Activated CD4-positive, alpha-beta T cell treated with anti-CD3 and anti-CD28 coated beads, Interleukin-2, Interleukin-4, amounts not matched to agents 100 ng/mL and 50 ng/mL, durations not matched to agents 16 hours and 8 hours (primary cell): ENCODE data around the gene SYCE1.
A peak's percentile ranks its signal among the peaks of the same experiment; 100 is the strongest.
"Not testable (repeated sequence)": the region's sequence is repeated elsewhere in the genome, so short reads cannot be mapped to it uniquely, and the experiment has no call there.

Experiments
- DNase-seq: peaks from one replicate; pipeline ENCODE4 v3.0.0-alpha.2; 2020; ENCODE audit warnings: low spot score

Gene SYCE1, protein sequence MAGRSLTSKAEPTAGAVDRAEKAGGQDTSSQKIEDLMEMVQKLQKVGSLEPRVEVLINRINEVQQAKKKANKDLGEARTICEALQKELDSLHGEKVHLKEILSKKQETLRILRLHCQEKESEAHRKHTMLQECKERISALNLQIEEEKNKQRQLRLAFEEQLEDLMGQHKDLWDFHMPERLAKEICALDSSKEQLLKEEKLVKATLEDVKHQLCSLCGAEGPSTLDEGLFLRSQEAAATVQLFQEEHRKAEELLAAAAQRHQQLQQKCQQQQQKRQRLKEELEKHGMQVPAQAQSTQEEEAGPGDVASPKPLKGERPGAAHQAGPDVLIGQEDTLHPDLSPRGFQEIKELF

DNA sequence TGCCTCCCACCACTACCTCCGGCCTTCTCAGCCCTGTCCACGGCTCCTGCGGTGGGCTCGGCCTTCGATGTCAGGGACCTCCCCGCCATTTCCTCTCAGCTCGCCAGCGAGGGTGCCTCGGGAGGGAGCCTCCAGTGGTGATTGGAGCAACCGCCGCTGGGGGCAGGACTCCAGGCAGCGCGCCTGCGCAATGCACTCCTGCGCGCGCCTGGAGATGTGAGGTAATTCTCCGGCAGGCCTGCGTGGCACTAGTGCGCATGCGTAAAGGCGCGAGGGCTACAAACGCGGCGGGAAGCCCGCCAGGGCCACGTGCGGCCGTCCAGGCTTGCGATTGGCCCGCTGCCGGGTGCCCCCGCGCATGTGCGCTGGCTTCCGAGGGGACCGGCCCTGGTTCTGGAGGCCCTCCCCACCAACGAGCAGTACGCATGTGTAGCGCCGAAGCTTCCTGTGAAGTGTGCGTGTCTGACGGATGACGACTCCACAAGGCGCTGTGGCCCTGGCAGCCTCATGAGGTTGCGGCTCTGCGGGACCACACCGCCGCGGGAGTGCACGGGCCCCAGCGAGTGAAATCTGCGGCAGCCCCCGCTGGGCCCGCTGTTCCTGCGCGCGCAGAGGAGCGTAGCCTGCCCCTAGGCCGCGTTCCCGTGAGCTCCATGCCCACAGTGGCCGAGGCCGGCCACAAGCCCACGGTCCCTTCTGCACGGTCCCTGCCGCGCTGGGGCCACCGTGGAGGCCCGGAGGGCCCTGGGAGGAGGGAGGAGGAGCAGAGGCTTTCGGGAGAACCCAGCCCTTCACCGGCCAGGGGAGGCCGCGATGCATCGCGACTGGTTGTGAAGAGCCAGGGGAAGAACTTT, at the start of gene SYCE1:
TSS of gene SYCE1 (minus strand) at position 143 of the 854 bp plus-strand sequence. CDS start at position 89, 54 bp downstream.
- no peak for DNase-seq

GRCh38 chr10:133614830-133615580, 49.6 kb upstream of the SYCE1 start:
- no peak for DNase-seq

GRCh38 chr10:133613699-133614098, 48.3 kb upstream of the SYCE1 start:
- no peak for DNase-seq

DNA sequence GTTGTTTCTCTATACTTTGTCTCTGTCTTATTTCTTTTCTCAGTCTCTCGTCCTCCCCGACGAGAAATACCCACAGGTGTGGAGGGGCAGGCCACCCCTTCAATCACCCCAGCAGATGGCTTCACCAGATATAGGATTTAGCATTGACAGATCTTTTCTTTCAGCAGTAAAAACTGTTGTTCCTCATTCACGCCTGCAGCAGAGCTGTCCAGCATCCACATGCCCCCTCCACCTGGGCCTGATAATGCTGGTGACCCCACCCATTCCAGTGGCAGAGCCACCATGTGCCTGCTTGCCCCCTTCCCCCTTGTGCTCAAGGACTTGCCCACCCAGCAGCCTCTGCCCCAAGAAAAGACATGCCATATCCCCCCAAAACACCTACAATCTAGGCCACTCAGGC, 45.7 kb upstream of the SYCE1 start:
- DNase-seq: no peak

GRCh38 chr10:133608855-133609254, 43.5 kb upstream of the SYCE1 start:
- peak; percentile 30 for DNase-seq

GRCh38 chr10:133603434-133603833, 38.1 kb upstream of the SYCE1 start:
- DNase-seq: not testable (repeated sequence)

DNA sequence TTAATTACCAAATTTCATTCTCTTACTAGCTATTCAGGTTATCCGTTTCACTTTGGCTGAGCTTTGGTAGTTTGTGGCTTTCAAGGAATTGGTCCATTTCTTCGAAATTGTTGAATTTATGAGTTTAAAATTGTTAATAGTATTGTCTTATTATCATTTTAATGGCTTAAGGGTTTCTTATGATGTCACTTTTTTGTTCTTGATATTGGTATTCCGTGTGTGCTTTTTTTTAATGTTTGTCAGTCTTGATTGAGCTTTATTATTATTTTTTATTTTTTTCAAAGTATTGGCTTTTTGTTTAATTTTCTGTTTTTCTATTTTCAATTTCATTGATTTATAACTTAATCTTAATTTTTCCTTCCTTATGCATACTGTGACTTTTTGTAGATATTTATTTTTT, 35.3 kb upstream of the SYCE1 start:
- no peak for DNase-seq

- not testable (repeated sequence) for DNase-seq
Observed at GRCh38 chr10:133599869-133600268, 34.5 kb upstream of the SYCE1 start.

DNA sequence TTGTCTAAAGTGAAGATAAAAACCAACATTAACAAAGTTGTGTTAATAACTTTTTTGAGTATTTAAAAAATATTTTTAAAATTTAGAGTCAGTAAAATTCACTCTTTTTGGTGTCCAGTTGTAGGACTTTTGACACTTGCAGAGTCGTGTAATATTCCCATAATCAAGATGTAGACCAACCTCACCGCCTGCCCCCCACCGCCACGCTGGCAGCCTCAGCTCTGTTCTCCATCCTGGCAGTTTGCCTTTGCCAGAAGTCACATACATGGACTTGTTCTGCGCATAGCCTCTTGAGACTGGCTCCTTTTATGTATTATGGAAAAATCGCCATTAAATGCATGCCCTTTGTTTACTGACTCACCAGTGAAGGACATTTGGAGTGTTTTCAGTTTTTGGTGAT, 27.3 kb upstream of the SYCE1 start:
- DNase-seq: no peak

DNA sequence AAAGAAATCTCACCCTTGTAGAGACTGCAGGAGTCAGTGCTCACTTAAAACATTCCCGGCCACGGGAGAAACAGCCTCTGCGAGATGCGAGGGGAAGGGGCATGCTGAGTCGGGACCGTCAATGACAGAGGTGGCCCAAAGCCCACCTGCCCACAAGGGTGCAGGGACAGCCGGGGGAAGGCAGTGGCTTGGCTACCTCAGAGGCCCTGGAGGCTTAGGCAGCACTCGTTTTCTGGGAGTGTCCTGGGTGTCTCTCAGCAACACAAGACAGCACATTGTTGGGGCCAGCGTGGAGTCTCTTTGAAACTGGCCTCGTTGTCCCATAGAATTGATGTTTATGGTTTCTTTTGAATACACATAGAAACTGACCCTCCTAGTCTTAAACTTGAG, 25.6 kb upstream of the SYCE1 start:
- DNase-seq: no peak

DNA sequence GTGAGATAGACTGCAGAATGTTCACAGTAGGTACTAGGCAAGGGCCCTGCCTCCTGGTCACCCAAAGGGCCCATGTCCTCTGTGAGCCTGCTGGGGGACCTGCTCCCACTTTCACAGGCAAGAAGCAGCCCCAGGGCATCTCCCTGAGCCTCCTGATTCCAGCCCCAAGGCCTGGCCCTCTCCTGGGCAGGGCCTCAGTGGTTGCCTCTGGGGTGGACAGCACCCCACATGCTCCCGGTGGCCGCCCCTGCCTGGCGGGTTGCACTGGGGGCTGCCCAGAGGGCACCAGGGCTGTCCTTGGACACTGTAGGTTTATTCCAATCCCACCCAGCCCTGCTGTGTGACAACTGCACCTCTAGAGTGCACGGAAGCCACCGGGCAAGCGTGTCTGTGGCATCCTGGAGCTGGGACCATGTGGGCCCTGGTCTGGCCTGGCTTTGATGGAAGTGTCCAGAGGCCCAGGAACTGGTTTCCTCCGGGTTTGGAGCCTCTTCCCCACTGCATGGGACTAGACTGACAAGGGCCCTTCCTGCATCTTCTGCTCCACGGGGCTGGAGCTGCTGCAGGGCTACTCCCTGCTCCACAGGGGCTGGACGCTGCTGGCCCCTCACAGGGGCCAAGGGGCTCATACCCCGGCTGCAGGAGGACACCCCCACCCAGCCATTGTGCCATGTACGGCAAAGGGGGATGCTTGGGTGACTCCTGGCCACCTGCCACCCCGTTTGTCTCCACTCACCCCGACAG, 25.0 kb upstream of the SYCE1 start:
- DNase-seq: no peak

DNA sequence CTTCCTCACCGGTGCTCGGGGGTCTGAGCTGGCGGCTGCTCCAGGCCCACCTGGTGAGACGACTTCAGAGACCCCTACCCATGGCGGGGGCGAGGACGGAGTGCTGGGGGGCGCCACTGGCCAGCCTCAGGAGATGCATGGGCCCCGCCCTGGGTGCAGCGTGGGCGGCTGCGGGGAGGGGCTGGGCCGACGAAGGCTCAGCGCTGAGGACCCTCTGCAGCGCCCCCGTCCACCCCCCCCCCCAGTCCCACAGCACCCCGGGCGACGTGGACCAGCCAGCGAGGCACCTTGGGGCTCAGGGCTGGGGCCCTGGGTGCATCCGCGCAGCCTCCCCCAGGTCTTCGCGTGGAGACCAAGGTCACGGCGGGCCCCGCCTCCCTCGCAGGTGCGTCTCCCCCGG, 11.7 kb upstream of the SYCE1 start:
- not testable (repeated sequence) for DNase-seq

DNA sequence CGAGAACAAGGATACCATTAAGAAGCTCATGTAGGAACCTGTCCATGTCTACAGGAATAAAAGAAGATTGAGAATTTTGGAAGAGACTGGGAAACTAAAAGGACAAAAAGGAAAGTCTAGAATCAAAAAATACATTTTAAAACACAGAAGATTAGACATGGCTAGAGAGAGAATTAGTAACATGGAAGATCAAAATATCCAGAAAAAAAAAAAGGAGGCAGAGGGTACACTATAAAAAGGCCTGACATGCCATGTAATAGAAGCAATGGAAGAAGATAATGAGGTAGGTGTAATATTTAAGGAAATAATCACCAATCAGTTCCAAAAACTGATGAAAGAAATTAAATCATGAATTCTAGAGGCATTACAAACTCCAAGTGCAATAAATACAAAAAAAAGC, 8.1 kb upstream of the SYCE1 start:
- not testable (repeated sequence) for DNase-seq

DNA sequence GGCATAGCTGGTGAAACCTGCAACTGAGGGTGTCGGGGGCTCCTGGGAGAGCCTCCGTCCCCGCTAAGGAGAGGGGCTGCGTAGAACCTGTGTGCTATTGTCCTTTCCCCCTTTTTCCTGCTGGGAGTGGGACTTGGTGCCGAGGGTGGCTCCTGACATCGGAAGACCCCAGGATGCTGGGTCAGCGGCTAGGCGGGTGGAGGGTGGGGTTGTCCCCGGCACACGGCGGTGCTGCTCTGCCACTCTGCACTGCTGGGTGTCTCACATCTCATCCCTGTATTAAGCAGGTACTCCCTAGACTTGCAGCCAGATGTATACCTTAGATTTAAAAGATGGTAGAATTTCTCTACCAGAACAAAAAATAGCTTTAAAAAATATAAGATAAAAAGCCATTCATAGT, 6.7 kb upstream of the SYCE1 start:
- not testable (repeated sequence) for DNase-seq

GRCh38 chr10:133569801-133570200, 4.4 kb upstream of the SYCE1 start:
- DNase-seq: not testable (repeated sequence)

- not testable (repeated sequence) for DNase-seq
Observed at GRCh38 chr10:133568831-133569527, 3.6 kb upstream of the SYCE1 start.

GRCh38 chr10:133568287-133568614, 2.9 kb upstream of the SYCE1 start:
- DNase-seq: no peak

DNA sequence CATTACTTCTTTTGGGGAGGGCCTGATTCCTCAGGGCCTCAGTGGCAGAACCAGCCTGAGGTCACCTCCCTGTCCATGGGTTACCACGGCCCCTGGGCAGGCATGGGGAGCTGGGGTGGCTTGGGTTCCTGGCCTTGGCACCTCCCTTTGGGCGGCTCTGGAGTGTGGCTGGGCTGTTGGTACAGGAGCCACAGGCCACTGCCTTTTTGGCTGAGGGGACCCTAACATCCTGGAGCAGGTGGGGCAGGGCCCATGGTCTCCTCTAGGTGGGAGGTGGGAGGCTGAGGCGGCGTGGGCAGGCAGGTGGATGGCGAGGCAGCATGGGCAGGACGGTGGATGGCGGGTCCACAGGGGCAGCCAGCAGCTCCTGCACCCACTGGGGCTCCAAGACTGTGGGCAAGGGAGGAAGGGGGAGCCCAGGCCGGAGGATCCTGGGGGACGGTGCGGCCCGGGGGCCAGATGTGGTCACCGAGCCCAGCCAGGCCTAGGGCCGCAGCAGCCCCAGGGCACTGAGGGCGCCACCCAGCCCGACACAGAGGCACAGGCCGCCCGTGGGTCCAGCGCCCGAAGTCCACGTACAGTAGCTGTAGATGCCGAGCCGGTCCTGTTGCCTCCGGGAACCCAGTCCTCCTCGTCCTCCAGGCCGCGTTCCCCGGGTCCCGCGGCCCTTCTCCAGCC, 2.4 kb upstream of the SYCE1 start:
- DNase-seq: no peak

DNA sequence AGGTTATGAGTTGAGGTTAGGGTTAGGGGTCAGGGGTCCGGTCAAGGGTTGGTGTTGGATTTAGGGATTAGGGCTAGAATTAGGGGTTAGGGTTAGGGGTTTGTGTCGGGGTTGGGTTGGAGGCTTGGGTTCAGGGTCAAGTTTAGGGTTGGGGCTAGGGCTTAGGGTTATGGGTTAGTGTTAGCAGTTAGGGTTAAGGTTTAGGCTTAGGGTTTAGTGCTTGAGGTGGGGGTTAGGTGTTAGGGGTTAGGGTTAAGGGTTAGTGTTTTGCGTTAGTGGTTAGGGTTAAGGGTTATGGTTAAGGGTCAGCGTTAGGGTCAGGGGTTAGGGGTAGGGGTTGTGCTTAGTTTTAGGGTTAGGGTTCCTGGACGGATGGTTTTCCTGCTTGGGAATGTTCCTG, 1.7 kb upstream of the SYCE1 start:
- no peak for DNase-seq

- no peak for DNase-seq
Observed at GRCh38 chr10:133564816-133565215, 567 bp downstream of the SYCE1 start.

DNA sequence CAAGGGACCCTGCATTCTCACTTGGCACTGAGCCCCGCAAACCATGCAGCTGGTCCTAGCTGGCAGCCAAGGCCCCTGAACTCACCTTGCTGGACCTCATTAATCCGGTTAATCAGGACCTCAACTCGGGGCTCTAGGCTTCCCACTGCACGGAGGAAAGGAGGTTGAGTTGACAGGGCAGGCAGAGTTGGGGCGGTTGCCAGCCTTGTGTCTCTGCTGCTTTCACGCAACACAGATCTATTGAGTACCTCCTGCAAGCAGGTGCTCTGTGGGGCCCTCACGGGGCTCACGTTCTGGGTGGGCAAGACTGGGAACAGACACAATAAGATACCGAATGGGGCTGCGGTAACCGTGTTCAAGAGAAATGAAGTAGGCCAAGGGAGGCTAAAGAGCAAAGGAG, 6.2 kb downstream of the SYCE1 start:
- no peak for DNase-seq
